HG03558 (cell line): ENCODE measurements around the gene DPEP2.
"Not testable (repeated sequence)": the region's sequence is repeated elsewhere in the genome, so short reads cannot be mapped to it uniquely, and the experiment has no call there.

ENCODE experiments used
- ATAC-seq: cut with Tn5 transposase; IDR thresholded peaks from one replicate; pipeline ENCODE4 v1.9.1; 2021; ENCODE audit warnings: moderate number of reproducible peaks; ENCODE audit not compliant: unreplicated experiment; ENCODE audit errors: extremely low read depth

The DPEP2 gene, protein sequence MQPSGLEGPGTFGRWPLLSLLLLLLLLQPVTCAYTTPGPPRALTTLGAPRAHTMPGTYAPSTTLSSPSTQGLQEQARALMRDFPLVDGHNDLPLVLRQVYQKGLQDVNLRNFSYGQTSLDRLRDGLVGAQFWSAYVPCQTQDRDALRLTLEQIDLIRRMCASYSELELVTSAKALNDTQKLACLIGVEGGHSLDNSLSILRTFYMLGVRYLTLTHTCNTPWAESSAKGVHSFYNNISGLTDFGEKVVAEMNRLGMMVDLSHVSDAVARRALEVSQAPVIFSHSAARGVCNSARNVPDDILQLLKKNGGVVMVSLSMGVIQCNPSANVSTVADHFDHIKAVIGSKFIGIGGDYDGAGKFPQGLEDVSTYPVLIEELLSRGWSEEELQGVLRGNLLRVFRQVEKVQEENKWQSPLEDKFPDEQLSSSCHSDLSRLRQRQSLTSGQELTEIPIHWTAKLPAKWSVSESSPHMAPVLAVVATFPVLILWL

GRCh38 chr16:67998779-67999688 is at the start of gene DPEP2:
Gene DPEP2 (minus strand): TSS chr16:67999484. CDS start chr16:67993212, 6,272 bp downstream.
- ATAC-seq: not testable (repeated sequence)

- no peak for ATAC-seq
These were observed 48.7 kb upstream of the DPEP2 start for GRCh38 chr16:68047987-68048386.

- no peak for ATAC-seq
These were observed 46.8 kb upstream of the DPEP2 start for GRCh38 chr16:68046106-68046505.

DNA sequence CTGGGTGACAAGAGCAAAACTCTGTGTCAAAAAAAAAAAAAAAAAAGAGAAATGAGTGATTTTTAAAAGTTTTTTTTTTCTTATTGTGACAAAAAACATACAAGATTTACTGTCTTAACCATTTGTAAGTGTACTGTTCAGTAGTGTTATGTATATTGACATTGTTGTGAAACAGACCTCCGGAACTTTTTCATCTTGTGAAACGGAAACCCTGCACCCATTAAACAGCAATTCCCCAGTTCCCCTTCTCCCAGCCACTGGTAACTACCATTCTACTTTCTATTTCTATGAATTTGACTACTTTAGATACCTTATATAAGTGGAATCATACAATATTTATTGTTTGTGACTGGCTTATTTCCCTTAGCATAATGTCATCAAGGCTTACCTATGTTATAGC is 42.5 kb upstream of the DPEP2 start:
- no peak for ATAC-seq

DNA sequence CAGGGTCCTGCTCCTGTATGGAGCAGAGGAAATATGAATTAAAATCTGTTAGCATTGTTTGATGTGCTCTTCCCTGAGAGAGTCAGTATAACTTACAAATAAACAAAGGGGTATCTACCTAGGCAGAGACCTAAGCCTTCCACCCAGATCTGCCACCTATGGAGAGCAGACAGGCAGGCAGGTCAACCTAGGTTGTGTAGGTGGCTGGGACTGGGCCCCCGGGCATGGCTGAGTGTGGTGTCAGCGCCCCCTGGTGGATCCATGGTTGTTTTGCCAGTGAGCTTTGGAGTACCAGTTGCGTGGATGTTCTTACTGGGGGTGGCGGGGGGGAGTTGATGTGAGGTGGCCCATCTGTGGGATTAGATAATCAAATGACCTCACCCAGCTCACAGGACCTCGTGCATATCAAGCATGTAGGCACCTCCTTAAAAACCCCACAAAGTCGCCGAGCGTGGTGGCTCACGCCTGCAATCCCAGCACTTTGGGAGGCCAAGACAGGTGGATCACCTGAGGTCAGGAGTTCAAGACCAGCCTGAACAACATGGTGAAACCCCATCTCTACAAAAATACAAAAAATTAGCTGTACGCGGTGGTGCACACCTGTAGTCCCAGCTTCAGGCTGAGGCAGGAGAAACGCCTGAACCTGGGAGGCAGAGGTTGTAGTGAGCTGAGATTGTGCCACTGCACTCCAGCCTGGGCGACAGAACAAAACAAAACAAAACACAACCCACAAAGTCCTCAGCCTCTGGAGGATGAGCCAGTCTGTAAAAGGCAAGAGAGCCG is 41.4 kb upstream of the DPEP2 start:
- ATAC-seq: no peak

DNA sequence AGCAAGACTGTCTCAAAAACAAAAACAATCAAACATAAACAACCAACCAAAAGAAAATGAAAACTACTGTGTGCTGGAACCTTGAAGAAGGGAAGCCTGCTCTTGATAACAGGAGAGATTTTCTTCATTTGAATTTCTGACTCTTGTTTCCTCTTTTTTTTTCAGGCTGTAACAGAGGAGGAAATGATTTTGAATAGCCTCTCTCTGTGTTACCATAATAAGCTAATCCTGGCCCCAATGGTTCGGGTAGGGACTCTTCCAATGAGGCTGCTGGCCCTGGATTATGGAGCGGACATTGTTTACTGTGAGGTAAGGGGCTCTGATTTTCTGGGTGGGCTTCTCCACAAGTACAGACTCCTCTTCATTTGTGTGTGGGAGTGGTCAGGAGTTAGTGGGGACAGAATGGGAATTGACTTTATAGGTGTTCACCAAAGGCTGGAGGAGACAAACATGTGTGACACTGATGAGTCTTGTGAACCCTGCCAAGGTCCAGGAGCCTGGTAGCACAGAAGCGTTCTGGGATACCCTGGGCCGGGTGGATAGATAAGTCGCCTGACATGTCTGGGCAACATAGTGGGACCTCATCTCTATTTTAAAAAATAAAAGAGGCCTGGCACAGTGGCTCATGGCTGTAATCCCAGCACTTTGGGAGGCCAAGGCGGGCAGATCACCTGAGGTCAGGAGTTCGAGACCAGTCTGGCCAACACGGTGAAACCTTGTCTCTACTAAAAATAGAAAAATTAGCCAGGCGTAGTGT is 38.7 kb upstream of the DPEP2 start:
- ATAC-seq: no peak

GRCh38 chr16:68035227-68035626 is 35.9 kb upstream of the DPEP2 start:
- no peak for ATAC-seq

- ATAC-seq: no peak
These were observed 33.8 kb upstream of the DPEP2 start for GRCh38 chr16:68033101-68033500.

- no peak for ATAC-seq
These were observed 32.7 kb upstream of the DPEP2 start for GRCh38 chr16:68031951-68032350.

- ATAC-seq: not testable (repeated sequence)
These were observed 30.8 kb upstream of the DPEP2 start for GRCh38 chr16:68030108-68030507.

GRCh38 chr16:68028996-68029395 is 29.7 kb upstream of the DPEP2 start:
- no peak for ATAC-seq

- ATAC-seq: peak; percentile 47
These were observed 23.6 kb upstream of the DPEP2 start, which contains the start of the genes DDX28 and DUS2 for GRCh38 chr16:68022728-68023537. Gene DDX28 (minus strand): TSS chr16:68023232. CDS start chr16:68023202, 30 bp downstream. Gene DUS2 (plus strand): TSS chr16:68023284. CDS start chr16:68038024, 14,740 bp downstream.

DNA sequence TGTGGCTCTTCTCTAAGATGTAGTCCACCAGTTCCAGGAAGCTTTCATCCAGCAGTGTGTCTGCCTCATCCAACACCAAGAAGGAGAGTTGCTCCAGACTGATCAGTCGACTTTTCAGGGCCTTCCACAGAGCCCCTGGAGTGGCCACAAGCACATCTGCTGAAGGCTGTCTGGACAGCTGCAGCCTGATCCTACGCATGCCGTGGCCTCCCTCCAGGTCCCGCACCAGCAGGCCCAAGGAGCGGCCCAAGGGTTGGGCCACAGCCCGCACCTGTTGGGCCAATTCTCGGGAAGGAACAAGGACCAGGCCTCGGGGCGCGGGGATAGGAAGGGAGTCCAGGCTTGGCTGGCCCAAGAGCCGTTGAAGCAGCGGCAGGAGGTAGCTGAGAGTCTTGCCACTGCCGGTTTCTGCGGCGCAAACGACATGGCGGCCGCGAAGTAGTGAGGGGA is 23.0 kb upstream of the DPEP2 start:
- ATAC-seq: no peak

- no peak for ATAC-seq
These were observed 22.2 kb upstream of the DPEP2 start for GRCh38 chr16:68021490-68021889.

GRCh38 chr16:68019167-68019680 is 19.9 kb upstream of the DPEP2 start:
- no peak for ATAC-seq

GRCh38 chr16:68015681-68016080 is 16.4 kb upstream of the DPEP2 start, which contains the start of gene DPEP2NB:
Gene DPEP2NB (minus strand): TSS chr16:68015911. CDS start chr16:68015770, 141 bp downstream.
- no peak for ATAC-seq

- no peak for ATAC-seq
These were observed 14.2 kb upstream of the DPEP2 start for GRCh38 chr16:68013440-68013839.

GRCh38 chr16:68009872-68010271 is 10.6 kb upstream of the DPEP2 start:
- ATAC-seq: not testable (repeated sequence)
